SK-N-SH treated with all-trans-retinoic acid at 6 μM for 48 hours (cell line): ENCODE results near the gene BFSP2.

Source experiments
- ATAC-seq: fragments of 200-7000 bp; cut with Tn5 transposase; 3 replicates; pipeline ENCODE4 v1.9.1; 2020; ENCODE audit warnings: mild to moderate bottlenecking, moderate library complexity
- ARNTL ChIP-seq: fragments of 450-650 bp; formaldehyde crosslinking; IDR thresholded peaks from 2 replicates; pipeline ENCODE4 v1.5.0; 2020; ENCODE audit warnings: low read depth, mild to moderate bottlenecking, moderate library complexity, borderline replicate concordance
- BACH2 ChIP-seq: fragments of 250-450 bp; sonication (Bioruptor Pico); IDR thresholded peaks from 2 replicates; pipeline ENCODE4 v1.9.0; 2021; ENCODE audit warnings: mild to moderate bottlenecking, borderline replicate concordance
- CREB5 ChIP-seq: fragments of 250-450 bp; sonication (Bioruptor Pico); IDR thresholded peaks from 2 replicates; pipeline ENCODE4 v1.5.1; 2020; ENCODE audit warnings: low read depth, mild to moderate bottlenecking, moderate library complexity
- CSDC2 ChIP-seq: fragments of 250-450 bp; sonication (Bioruptor Pico); IDR thresholded peaks from 2 replicates; pipeline ENCODE4 v1.5.0; 2020; ENCODE audit warnings: mild to moderate bottlenecking, moderate library complexity
- GLIS3 ChIP-seq: fragments of 250-450 bp; sonication (Bioruptor Pico); IDR thresholded peaks from 2 replicates; pipeline ENCODE4 v1.5.0; 2020; ENCODE audit warnings: mild to moderate bottlenecking, moderate library complexity
- ISL1 ChIP-seq: fragments of 250-450 bp; sonication (Bioruptor Pico); IDR thresholded peaks from 2 replicates; pipeline ENCODE4 v2.1.2; 2022; ENCODE audit warnings: mild to moderate bottlenecking, moderate library complexity
- OSR1 ChIP-seq: fragments of 250-450 bp; sonication (Bioruptor Pico); IDR thresholded peaks from 2 replicates; pipeline ENCODE4 v1.8.0; 2022; ENCODE audit warnings: moderate library complexity, mild to moderate bottlenecking, inconsistent platforms
- PATZ1 ChIP-seq: fragments of 250-450 bp; sonication (Bioruptor Pico); IDR thresholded peaks from 2 replicates; pipeline ENCODE4 v1.8.0; 2020; ENCODE audit warnings: mild to moderate bottlenecking, moderate library complexity, borderline replicate concordance
- PPARA ChIP-seq: fragments of 250-450 bp; sonication (Bioruptor Pico); IDR thresholded peaks from 2 replicates; pipeline ENCODE4 v1.5.0; 2020; ENCODE audit warnings: mild to moderate bottlenecking, borderline replicate concordance
- RARB ChIP-seq: fragments of 250-450 bp; sonication (Bioruptor Pico); IDR thresholded peaks from 2 replicates; pipeline ENCODE4 v1.8.0; 2021; ENCODE audit warnings: mild to moderate bottlenecking, moderate library complexity
- SNAI2 ChIP-seq: fragments of 250-450 bp; sonication (Bioruptor Pico); IDR thresholded peaks from 2 replicates; pipeline ENCODE4 v1.5.0; 2020; ENCODE audit warnings: mild to moderate bottlenecking, moderate library complexity
- TCF4 ChIP-seq: fragments of 250-450 bp; sonication (Bioruptor Pico); IDR thresholded peaks from 2 replicates; pipeline ENCODE4 v1.8.0; 2021; ENCODE audit warnings: mild to moderate bottlenecking, moderate library complexity, borderline replicate concordance
- TOX ChIP-seq: fragments of 250-450 bp; sonication (Bioruptor Pico); IDR thresholded peaks from 2 replicates; pipeline ENCODE4 v1.8.0; 2021; ENCODE audit warnings: mild to moderate bottlenecking, moderate library complexity, borderline replicate concordance
- TSHZ2 ChIP-seq: fragments of 250-450 bp; sonication (Bioruptor Pico); IDR thresholded peaks from 2 replicates; pipeline ENCODE4 v1.5.0; 2020; ENCODE audit warnings: mild to moderate bottlenecking, moderate library complexity
- ZC3H10 ChIP-seq: fragments of 250-450 bp; sonication (Bioruptor Pico); IDR thresholded peaks from 2 replicates; pipeline ENCODE4 v1.5.1; 2021; ENCODE audit warnings: mild to moderate bottlenecking, moderate library complexity
- ZFP3 ChIP-seq: fragments of 250-450 bp; sonication (Bioruptor Pico); IDR thresholded peaks from 2 replicates; pipeline ENCODE4 v1.5.0; 2020; ENCODE audit warnings: mild to moderate bottlenecking, moderate library complexity
- ZFP30 ChIP-seq: fragments of 450-650 bp; formaldehyde crosslinking; IDR thresholded peaks from 2 replicates; pipeline ENCODE4 v1.5.0; 2022; ENCODE audit warnings: mild to moderate bottlenecking, moderate library complexity
- ZNF565 ChIP-seq: fragments of 450-650 bp; formaldehyde crosslinking; conservative IDR thresholded peaks from 2 replicates; pipeline ENCODE4 v1.5.0; 2020; ENCODE audit warnings: low read depth, mild to moderate bottlenecking, moderate library complexity
- ZNF70 ChIP-seq: fragments of 450-650 bp; formaldehyde crosslinking; IDR thresholded peaks from 2 replicates; pipeline ENCODE4 v1.5.0; 2020; ENCODE audit warnings: mild to moderate bottlenecking, moderate library complexity
- ZNF8 ChIP-seq: fragments of 450-650 bp; formaldehyde crosslinking; IDR thresholded peaks from 2 replicates; pipeline ENCODE4 v1.5.0; 2020; ENCODE audit warnings: mild to moderate bottlenecking, moderate library complexity
- TF ChIP-seq, protein P1 (sequence below): fragments of 250-450 bp; sonication (Bioruptor Pico); IDR thresholded peaks from 2 replicates; pipeline ENCODE4 v1.5.1; 2021; ENCODE audit warnings: mild to moderate bottlenecking, moderate library complexity
- TF ChIP-seq, protein P2 (sequence below): fragments of 250-450 bp; sonication (Bioruptor Pico); IDR thresholded peaks from 2 replicates; pipeline ENCODE4 v1.8.0; 2021; ENCODE audit warnings: low read depth, mild to moderate bottlenecking, moderate library complexity, borderline replicate concordance

The BFSP2 gene

DNA sequence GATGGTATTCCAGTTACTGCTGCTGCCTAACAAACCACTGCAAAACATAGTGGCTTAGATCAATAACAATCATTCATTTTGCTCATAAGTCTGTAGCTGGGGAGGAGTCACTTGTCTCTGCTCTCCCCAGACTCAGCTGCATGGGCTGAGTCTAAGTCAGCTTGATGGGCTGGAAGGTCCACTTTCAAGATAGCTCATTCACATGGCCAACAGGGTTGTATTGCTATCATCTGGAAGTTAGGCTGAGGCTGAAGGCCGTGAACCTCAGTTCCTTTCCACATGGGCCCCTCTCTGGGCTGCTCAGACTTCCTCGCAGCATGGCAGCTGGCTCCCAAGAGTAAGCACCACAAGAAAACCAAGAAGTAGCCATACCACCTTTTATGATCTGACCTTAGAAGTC, 28.7 kb upstream of the BFSP2 start:
- no peak for TF ChIP-seq TSHZ2
- no peak for TF ChIP-seq ARNTL (CRISPR knock-in tag)
- TF ChIP-seq SNAI2, result no peak
- no peak for TF ChIP-seq TCF4 (CRISPR knock-in tag)
- no peak for TF ChIP-seq CSDC2 (CRISPR knock-in tag)
- TF ChIP-seq, protein P1, sequence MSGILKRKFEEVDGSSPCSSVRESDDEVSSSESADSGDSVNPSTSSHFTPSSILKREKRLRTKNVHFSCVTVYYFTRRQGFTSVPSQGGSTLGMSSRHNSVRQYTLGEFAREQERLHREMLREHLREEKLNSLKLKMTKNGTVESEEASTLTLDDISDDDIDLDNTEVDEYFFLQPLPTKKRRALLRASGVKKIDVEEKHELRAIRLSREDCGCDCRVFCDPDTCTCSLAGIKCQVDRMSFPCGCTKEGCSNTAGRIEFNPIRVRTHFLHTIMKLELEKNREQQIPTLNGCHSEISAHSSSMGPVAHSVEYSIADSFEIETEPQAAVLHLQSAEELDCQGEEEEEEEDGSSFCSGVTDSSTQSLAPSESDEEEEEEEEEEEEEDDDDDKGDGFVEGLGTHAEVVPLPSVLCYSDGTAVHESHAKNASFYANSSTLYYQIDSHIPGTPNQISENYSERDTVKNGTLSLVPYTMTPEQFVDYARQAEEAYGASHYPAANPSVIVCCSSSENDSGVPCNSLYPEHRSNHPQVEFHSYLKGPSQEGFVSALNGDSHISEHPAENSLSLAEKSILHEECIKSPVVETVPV (CRISPR knock-in tag), result no peak
- TF ChIP-seq TOX (CRISPR knock-in tag), result no peak
- TF ChIP-seq GLIS3 (CRISPR knock-in tag), result no peak
- TF ChIP-seq ZNF565 (CRISPR knock-in tag), result no peak
- no peak for TF ChIP-seq BACH2
- TF ChIP-seq, protein P2, sequence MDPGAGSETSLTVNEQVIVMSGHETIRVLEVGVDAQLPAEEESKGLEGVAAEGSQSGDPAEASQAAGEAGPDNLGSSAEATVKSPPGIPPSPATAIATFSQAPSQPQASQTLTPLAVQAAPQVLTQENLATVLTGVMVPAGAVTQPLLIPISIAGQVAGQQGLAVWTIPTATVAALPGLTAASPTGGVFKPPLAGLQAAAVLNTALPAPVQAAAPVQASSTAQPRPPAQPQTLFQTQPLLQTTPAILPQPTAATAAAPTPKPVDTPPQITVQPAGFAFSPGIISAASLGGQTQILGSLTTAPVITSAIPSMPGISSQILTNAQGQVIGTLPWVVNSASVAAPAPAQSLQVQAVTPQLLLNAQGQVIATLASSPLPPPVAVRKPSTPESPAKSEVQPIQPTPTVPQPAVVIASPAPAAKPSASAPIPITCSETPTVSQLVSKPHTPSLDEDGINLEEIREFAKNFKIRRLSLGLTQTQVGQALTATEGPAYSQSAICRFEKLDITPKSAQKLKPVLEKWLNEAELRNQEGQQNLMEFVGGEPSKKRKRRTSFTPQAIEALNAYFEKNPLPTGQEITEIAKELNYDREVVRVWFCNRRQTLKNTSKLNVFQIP, result no peak
- TF ChIP-seq RARB, result no peak
- TF ChIP-seq PPARA (CRISPR knock-in tag), result no peak
- TF ChIP-seq CREB5, result no peak
- TF ChIP-seq ZNF70, result no peak
- TF ChIP-seq ZFP3 (CRISPR knock-in tag), result no peak
- ATAC-seq, result no peak

DNA sequence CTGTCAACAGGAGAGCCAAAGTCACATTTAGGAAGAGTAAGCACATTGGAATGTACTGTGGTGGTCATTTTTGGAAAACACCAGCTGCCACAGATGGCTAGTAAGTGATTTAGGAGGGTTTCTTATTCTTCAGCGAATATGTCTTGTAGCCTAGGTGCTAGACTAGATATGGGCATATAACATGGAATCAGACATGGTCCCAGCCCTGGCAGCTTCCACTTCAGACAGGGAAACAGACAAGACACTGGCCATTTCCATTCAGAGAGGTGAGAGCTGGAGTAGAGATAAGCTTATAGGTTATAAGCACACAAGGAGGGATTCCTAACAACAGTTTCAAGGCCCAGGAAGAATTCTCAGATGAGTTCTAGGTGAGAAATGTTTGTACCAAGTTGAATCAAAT, 28.2 kb upstream of the BFSP2 start:
- ATAC-seq, result no peak
- TF ChIP-seq ZNF565 (CRISPR knock-in tag) (no peak), ZFP30 (CRISPR knock-in tag) (no peak)

- TF ChIP-seq TOX (CRISPR knock-in tag), result no peak
- TF ChIP-seq OSR1 (CRISPR knock-in tag), result no peak
- TF ChIP-seq CREB5, result no peak
- no peak for TF ChIP-seq PATZ1 (CRISPR knock-in tag)
- TF ChIP-seq PPARA (CRISPR knock-in tag), result no peak
- TF ChIP-seq ISL1 (CRISPR knock-in tag), result no peak
- TF ChIP-seq RARB, result no peak
- TF ChIP-seq ZNF8, result no peak
- no peak for TF ChIP-seq TSHZ2
- TF ChIP-seq ZFP30 (CRISPR knock-in tag), result no peak
- no peak for TF ChIP-seq SNAI2
- TF ChIP-seq ZC3H10 (CRISPR knock-in tag), result no peak
- TF ChIP-seq, protein P2, result no peak
- TF ChIP-seq CSDC2 (CRISPR knock-in tag), result no peak
- no peak for ATAC-seq
Measured at GRCh38 chr3:133374708-133375402, 25.0 kb upstream of the BFSP2 start.
